Spleen (tissue), 11 donors: ENCODE data around the gene ARMS2. TPM values are rescaled to one million over a fixed set of nuclear protein-coding genes. Genes with fewer than 3 reads are reported as not detected.
A peak's percentile ranks its signal among the peaks of the same experiment; 100 is the strongest.

Experiments used
- DNase-seq: peaks from one replicate; pipeline ENCODE4 v3.0.0-alpha.2; 2020
- H3K27ac ChIP-seq, 8 donors: fragments of 200-600 bp; sonication (generic) in 7 of 8; 1 replicate in 4 of 8; 2 replicates in 4 of 8; pipeline versions ENCODE4 v1.5.0 to v1.8.0; 2016 to 2021; ENCODE audit warnings: inconsistent platforms in 4 of 8, mild to moderate bottlenecking in 4 of 8, moderate library complexity in 1 of 8
- H3K27me3 ChIP-seq, 7 donors: fragments of 200-600 bp; sonication (generic) in 6 of 7; replicated peaks in 1 of 7; 1 replicate in 4 of 7; 2 replicates in 3 of 7; pipeline versions ENCODE4 v1.5.0 to v1.8.0; 2016 to 2021; ENCODE audit warnings: inconsistent platforms in 3 of 7, mild to moderate bottlenecking in 1 of 7
- H3K36me3 ChIP-seq, 6 donors: fragments of 200-600 bp; sonication (generic) in 5 of 6; 1 replicate in 4 of 6; 2 replicates in 2 of 6; pipeline versions ENCODE4 v1.5.0 to v1.8.0; 2016 to 2021; ENCODE audit warnings: inconsistent platforms in 2 of 6
- H3K4me1 ChIP-seq, 6 donors: fragments of 200-600 bp; sonication (generic) in 5 of 6; 1 replicate in 3 of 6; 2 replicates in 3 of 6; pipeline versions ENCODE4 v1.5.0 to v1.8.0; 2016 to 2021; ENCODE audit warnings: inconsistent platforms in 3 of 6
- H3K4me3 ChIP-seq, 8 donors: fragments of 200-600 bp; sonication (generic) in 7 of 8; 1 replicate in 4 of 8; 2 replicates in 4 of 8; pipeline versions ENCODE4 v1.5.0 to v1.8.0; 2016 to 2021; ENCODE audit warnings: inconsistent platforms in 4 of 8, mild to moderate bottlenecking in 4 of 8, moderate library complexity in 2 of 8
- H3K9me3 ChIP-seq, 8 donors: fragments of 200-600 bp; sonication (generic) in 7 of 8; 1 replicate in 4 of 8; 2 replicates in 4 of 8; pipeline versions ENCODE4 v1.5.0 to v1.8.0; 2016 to 2021; ENCODE audit warnings: inconsistent platforms in 4 of 8
- CTCF ChIP-seq, 11 experiments: fragments of 200-600 bp in 7 of 11; fragments of 450-650 bp in 4 of 11; sonication (generic) in 4 of 11; IDR thresholded peaks in 8 of 11; conservative IDR thresholded peaks in 3 of 11; 1 replicate in 7 of 11; 2 replicates in 4 of 11; pipeline versions ENCODE4 v1.4.0 to v1.8.0; 2016 to 2021; ENCODE audit warnings: antibody characterized with exemption in 11 of 11, inconsistent platforms in 4 of 11, mild to moderate bottlenecking in 1 of 11
- POLR2A ChIP-seq, 3 donors: fragments of 450-650 bp; IDR thresholded peaks; one replicate each; pipeline ENCODE4 v1.5.1; 2017; ENCODE audit warnings: antibody characterized with exemption in 3 of 3, mild to moderate bottlenecking in 1 of 3
- POLR2AphosphoS5 ChIP-seq, 3 donors: sonication (generic); formaldehyde crosslinking; IDR thresholded peaks; one replicate each; pipeline ENCODE4 v1.5.1; 2017; ENCODE audit warnings: antibody characterized with exemption in 3 of 3
- whole genome bisulfite sequencing, 5 donors: extraction: QIAGEN DNeasy Blood & Tissue Kit in 3 of 5; methylation state at CpG; one replicate each; pipeline versions ENCODE4 v1.1.5 to v1.1.7; 2013 to 2018; 5-methylcytosine and 5-hydroxymethylcytosine counted together
- intact Hi-C: fragments of 100-400 bp; cut with DNase I; formaldehyde crosslinking; loops from one replicate; pipeline ENCODE4 v1.15.0; 2023; ENCODE audit warnings: low total_unique reads
- polyA plus RNA-seq, 3 donors: library from polyadenylated mRNA; stranded (reverse); fragments of 200-250 nt; gene quantifications; one replicate each; pipeline ENCODE4 v1.2.1, GENCODE V29; 2013
- total RNA-seq, 7 donors: library from RNA; depleted of rRNA in 3 of 7; stranded (reverse); fragments of >200 nt in 3 of 7; fragmentation: NEBNext Ultra II Directional in 4 of 7; extraction: Animal tissue kit (Norgen Biotek cat#: 25700) in 4 of 7; gene quantifications; one replicate each; pipeline versions ENCODE4 v1.1.0 to v1.2.1, GENCODE V29; 2016 to 2021
- donor health status: healthy with polysubstance abuse.
- donor health status: DM: no; HTN: no; CAD: no; lungs with moderate emphysema.
- donor health status: DM: no; HTN: no; CAD: no.
- donor health status: Bipolar disorder and iron deficiency.
- donor health status: healthy.
- donor health status: DM: no; HTN: no; CAD: no.
- donor health status: DM: yes; HTN: yes; CAD: no.

Gene ARMS2
- total and polyA plus RNA-seq, 10 donors = not detected

GRCh38 chr10:122500726-122501125, 46.3 kb downstream of the ARMS2 start:
- TF ChIP-seq POLR2AphosphoS5 (IDR thresholded peaks at IDR 0.05) (no peak), POLR2A (IDR thresholded peaks at IDR 0.05) (no peak)
- peak overlapping the region in 3 of 8 donors; percentile 2 to 17 (median 3) for H3K27ac ChIP-seq
- no peaks in the 10 kb centered on the region for H3K36me3 ChIP-seq
- H3K27me3 ChIP-seq = peaks cover 0 to 3% (median 0%) of the 10 kb centered on the region in 7 donors
- H3K4me1 ChIP-seq = peaks cover 0 to 13% (median 2%) of the 10 kb centered on the region in 6 donors
- 79 to 88% (median 81%) methylated on average over 5 to 6 of the region's 6 CpGs for WGBS, 5 donors
- intact Hi-C loops = no loop called here
- no peaks in the 10 kb centered on the region for H3K9me3 ChIP-seq
- H3K4me3 ChIP-seq = no peak overlapping the region
- DNase-seq = no peak

GRCh38 chr10:122503012-122503411, 48.6 kb downstream of the ARMS2 start:
- no peak overlapping the region for H3K4me3 ChIP-seq
- no peaks in the 10 kb centered on the region for H3K27me3 ChIP-seq
- no peak overlapping the region for H3K27ac ChIP-seq
- intact Hi-C loops = no loop called here
- 92 to 94% (median 93%) methylated on average over 13 of the region's 13 CpGs for WGBS, 5 donors
- no peak for TF ChIP-seq POLR2A (IDR thresholded peaks at IDR 0.05)
- DNase-seq = no peak
- H3K4me1 ChIP-seq = peaks cover 0 to 8% (median 2%) of the 10 kb centered on the region in 6 donors
- no peaks in the 10 kb centered on the region for H3K36me3 ChIP-seq
- H3K9me3 ChIP-seq = no peaks in the 10 kb centered on the region

DNA sequence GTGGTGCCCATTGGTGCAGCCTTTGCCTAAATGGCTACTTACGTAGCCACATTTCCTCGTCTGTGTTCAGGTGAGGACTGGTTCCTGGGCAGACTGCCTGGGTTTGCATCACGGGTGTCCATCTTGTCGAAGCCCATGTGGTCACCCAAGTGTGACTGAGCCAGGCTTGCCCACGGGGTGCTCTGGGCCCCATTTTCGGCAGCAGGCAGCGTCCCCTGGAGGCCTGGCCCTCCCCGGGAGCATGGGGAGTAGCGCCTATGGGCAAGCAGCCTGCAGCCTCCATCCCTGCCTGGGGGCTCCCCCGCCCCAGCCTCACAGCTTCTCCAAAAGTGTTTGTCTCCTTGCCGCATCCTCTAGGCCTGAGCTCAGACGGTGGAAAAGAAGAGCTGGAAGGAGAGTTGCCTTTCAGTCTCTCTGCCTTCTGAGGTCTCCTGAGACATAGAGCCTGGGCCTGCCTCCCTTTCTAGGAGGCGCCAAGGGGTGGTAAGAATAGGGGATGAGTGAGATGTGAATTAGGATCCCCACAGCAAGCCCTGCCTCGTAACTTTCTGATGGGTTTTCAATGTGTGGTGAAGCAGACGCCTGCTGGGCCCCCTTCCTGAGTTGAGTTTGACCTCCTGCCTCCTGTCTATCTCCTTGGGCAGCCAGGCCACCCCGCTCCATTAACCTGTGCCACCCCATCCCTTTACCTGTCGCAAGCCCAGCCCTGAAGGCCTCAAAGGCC, 49.6 kb downstream of the ARMS2 start:
- DNase-seq = no peak
- H3K27me3 ChIP-seq = no peaks in the 10 kb centered on the region
- H3K4me3 ChIP-seq = no peak overlapping the region
- TF ChIP-seq POLR2A (IDR thresholded peaks at IDR 0.05) = no peak
- TF ChIP-seq CTCF (IDR thresholded peaks at IDR 0.05 in 8 of 11, conservative IDR thresholded peaks at IDR 0.05 in 3 of 11) = no peak
- TF ChIP-seq POLR2AphosphoS5 (IDR thresholded peaks at IDR 0.05) = no peak
- H3K4me1 ChIP-seq = peaks cover 0 to 6% (median 1%) of the 10 kb centered on the region in 6 donors
- H3K9me3 ChIP-seq = no peaks in the 10 kb centered on the region
- peak overlapping the region in 2 of 8 donors; percentile 10 to 21 for H3K27ac ChIP-seq
- WGBS, 5 donors = 81 to 92% (median 90%) methylated on average over 11 to 17 of the region's 17 CpGs
- intact Hi-C loops = no loop called here
- no peaks in the 10 kb centered on the region for H3K36me3 ChIP-seq

GRCh38 chr10:122504610-122504950, 50.1 kb downstream of the ARMS2 start:
- H3K36me3 ChIP-seq = no peaks in the 10 kb centered on the region
- DNase-seq = no peak
- H3K9me3 ChIP-seq = no peaks in the 10 kb centered on the region
- intact Hi-C loops = no loop called here
- no peaks in the 10 kb centered on the region for H3K27me3 ChIP-seq
- no peak overlapping the region for H3K4me3 ChIP-seq
- TF ChIP-seq CTCF (IDR thresholded peaks at IDR 0.05 in 8 of 11, conservative IDR thresholded peaks at IDR 0.05 in 3 of 11) (no peak), POLR2A (IDR thresholded peaks at IDR 0.05) (no peak), POLR2AphosphoS5 (IDR thresholded peaks at IDR 0.05) (peak; percentile 36 to 78 (median 59))
- H3K4me1 ChIP-seq = peaks cover 0 to 3% (median 0%) of the 10 kb centered on the region in 6 donors
- H3K27ac ChIP-seq = peak overlapping the region in 3 of 8 donors; percentile 10 to 24 (median 21)
- WGBS, 5 donors = 62 to 71% (median 67%) methylated on average over 3 to 6 of the region's 6 CpGs

DNA sequence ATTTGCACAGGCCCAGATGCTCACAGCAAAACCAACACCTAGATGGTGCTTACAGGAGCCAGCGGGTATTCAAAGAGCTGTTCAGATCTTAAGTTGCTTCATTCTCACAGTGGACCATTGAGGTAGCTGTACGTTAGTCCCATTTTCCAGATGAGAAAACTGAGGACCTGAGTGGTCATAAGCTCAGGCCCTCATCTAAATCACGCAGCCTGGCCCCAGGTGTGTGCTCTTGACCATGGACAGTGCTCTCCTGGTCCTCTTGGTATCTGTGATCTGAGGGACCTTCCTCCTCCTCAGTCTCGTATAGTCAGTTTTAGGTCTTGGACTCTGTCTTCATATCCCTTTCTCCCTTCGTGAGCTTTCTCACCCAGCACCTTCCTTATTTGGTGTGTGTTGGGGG, 50.6 kb downstream of the ARMS2 start:
- Histone ChIP-seq H3K4me3 (no peak overlapping the region), H3K4me1 (peaks cover 0 to 3% (median 0%) of the 10 kb centered on the region in 6 donors), H3K27ac (peak overlapping the region in 1 of 8 donors; percentile 24), H3K27me3 (no peaks in the 10 kb centered on the region), H3K9me3 (no peaks in the 10 kb centered on the region), H3K36me3 (peaks cover 0 to 2% (median 0%) of the 10 kb centered on the region in 6 donors)
- no peak for DNase-seq
- intact Hi-C loops = no loop called here
- TF ChIP-seq CTCF (IDR thresholded peaks at IDR 0.05 in 8 of 11, conservative IDR thresholded peaks at IDR 0.05 in 3 of 11) (no peak), POLR2A (IDR thresholded peaks at IDR 0.05) (no peak), POLR2AphosphoS5 (IDR thresholded peaks at IDR 0.05) (no peak)
- 84 to 94% (median 91%) methylated on average over 5 of the region's 5 CpGs for WGBS, 5 donors
